Measurements from ENCODE around the gene MICALL2.

DNA sequence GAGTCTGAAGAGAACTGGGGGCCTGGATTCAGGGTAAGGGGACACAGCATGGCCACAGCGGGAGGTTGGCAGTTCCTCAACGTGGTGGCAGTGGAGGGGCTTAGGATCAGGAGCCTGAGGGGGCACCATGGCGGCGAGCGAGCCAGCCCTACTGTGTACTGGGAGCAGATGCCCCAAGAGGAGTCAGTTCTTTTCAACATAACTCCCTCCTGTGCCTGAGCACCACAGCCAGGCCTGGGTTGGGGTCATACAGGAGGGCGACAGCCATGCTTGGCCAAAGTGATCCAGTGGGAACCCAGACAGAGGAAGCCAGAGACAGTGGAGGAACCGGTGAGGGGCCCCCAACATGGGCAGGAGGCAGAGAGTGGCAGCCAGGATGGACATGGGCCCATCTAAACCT, 65.8 kb downstream of the MICALL2 start:
- TF ChIP-seq, protein P1, sequence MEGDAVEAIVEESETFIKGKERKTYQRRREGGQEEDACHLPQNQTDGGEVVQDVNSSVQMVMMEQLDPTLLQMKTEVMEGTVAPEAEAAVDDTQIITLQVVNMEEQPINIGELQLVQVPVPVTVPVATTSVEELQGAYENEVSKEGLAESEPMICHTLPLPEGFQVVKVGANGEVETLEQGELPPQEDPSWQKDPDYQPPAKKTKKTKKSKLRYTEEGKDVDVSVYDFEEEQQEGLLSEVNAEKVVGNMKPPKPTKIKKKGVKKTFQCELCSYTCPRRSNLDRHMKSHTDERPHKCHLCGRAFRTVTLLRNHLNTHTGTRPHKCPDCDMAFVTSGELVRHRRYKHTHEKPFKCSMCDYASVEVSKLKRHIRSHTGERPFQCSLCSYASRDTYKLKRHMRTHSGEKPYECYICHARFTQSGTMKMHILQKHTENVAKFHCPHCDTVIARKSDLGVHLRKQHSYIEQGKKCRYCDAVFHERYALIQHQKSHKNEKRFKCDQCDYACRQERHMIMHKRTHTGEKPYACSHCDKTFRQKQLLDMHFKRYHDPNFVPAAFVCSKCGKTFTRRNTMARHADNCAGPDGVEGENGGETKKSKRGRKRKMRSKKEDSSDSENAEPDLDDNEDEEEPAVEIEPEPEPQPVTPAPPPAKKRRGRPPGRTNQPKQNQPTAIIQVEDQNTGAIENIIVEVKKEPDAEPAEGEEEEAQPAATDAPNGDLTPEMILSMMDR (IDR thresholded peaks at IDR 0.05): no peak
- no peak for TF ChIP-seq ZFX (IDR thresholded peaks at IDR 0.05; ENCODE audit: borderline replicate concordance)

Data from 22Rv1 (cell line).